GM10248 (cell line): ENCODE data around the gene TOMM20.

ENCODE experiments used
- CTCF ChIA-PET: fragments of 300-600 bp; sonication (Branson Sonifier 250); formaldehyde crosslinking; extraction: SDS; loops from one replicate; lab custom pipeline; 2021; ENCODE audit warnings: antibody characterized with exemption; lab: Yijun Ruan, JAX
- POLR2A ChIA-PET: fragments of 350-650 bp; sonication (Branson Sonifier 250); formaldehyde crosslinking; extraction: SDS; loops from one replicate; lab custom pipeline; 2020; ENCODE audit warnings: antibody characterized with exemption; lab: Yijun Ruan, JAX
- DNase-seq: peaks from one replicate; pipeline ENCODE4 v3.0.0; 2012; ENCODE audit errors: extremely low spot score
- TF ChIP-seq, protein P1 (sequence below): IDR thresholded peaks from 2 replicates; pipeline ENCODE4 v1.5.1; 2012; ENCODE audit warnings: mild to moderate bottlenecking, low read depth; ENCODE audit errors: extremely low read depth, missing control alignments, control extremely low read depth

The TOMM20 gene

DNA sequence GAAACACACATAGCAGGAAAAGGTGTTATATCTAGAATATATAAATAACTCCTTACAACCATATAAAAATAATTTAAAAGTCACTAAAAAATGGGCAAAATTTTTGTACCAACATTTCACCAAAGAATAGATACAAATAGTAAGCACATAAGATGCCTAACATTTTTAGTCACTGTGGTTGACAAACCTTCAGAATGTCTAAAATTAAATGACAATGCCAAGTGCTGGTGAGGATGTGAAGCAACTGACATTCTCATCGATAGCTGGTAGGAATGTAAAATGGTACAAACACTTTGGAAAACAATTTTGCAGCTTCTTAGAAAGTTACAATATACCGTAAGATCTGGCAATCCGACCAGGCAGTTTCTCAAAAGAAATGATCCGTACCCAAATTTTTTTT lies 14.4 kb upstream of the TOMM20 start:
- POLR2A ChIA-PET, result interaction anchor here (0.6 to 0.8 kb wide), 2 partner anchors 16 to 228 kb away, joined by 3 to 7 read pairs; no protein-coding TSS in a partner anchor
- TF ChIP-seq, protein P1, sequence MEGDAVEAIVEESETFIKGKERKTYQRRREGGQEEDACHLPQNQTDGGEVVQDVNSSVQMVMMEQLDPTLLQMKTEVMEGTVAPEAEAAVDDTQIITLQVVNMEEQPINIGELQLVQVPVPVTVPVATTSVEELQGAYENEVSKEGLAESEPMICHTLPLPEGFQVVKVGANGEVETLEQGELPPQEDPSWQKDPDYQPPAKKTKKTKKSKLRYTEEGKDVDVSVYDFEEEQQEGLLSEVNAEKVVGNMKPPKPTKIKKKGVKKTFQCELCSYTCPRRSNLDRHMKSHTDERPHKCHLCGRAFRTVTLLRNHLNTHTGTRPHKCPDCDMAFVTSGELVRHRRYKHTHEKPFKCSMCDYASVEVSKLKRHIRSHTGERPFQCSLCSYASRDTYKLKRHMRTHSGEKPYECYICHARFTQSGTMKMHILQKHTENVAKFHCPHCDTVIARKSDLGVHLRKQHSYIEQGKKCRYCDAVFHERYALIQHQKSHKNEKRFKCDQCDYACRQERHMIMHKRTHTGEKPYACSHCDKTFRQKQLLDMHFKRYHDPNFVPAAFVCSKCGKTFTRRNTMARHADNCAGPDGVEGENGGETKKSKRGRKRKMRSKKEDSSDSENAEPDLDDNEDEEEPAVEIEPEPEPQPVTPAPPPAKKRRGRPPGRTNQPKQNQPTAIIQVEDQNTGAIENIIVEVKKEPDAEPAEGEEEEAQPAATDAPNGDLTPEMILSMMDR, result no peak
- no peak for DNase-seq
- CTCF ChIA-PET, result interaction anchor here (1.0 to 1.2 kb wide), 2 partner anchors 11 to 30 kb away, joined by 3 to 4 read pairs; no protein-coding TSS in a partner anchor

DNA sequence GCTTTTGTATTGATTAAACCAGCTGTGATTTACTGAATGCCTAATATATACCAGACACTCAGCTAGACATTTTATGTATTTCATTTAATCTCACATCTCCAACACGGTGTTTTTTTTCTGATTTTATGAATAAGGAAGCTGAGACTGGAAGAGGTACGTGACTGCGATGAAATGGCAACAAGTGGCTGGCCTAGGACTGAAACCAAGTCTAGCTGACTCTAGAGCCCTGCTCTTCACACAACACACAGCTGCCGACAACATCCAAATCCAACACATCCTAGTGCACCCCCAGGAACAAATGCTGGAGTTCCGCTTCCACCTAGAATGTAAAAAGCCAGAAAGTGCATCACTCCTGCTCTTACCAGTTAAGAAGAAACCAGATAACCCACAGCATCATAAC lies 10.7 kb upstream of the TOMM20 start:
- TF ChIP-seq, protein P1, result no peak
- ChIA-PET CTCF (interaction anchor here (1.3 to 2.8 kb wide), 7 partner anchors 9 to 112 kb away, joined by 3 to 9 read pairs (median 4); partner anchors contain the start of gene TOMM20), POLR2A (no interaction called here)
- no peak for DNase-seq

DNA sequence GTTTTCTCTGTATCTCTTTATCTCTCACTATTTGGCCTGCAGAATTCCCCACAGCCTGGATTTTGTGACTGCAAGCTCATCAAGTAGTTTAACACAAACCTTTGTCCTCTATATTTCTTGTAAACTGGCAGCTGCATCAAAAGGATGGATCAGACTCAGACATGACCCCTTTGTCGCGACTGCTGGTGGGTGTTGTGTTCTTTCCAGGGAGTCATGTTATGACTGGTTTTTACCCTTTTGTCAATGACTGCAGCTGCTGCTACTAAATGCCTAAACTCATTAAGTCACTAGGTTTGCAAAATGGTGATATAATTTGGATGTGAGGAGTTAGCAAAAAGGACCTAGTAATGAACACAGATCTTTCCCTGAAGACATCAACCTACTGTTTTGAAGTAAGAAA lies 10.2 kb upstream of the TOMM20 start:
- ChIA-PET POLR2A (no interaction called here), CTCF (interaction anchor here (1.3 to 2.8 kb wide), 6 partner anchors 9 to 113 kb away, joined by 3 to 9 read pairs (median 4); partner anchors contain the start of gene TOMM20)
- DNase-seq, result no peak
- TF ChIP-seq, protein P1, result no peak

DNA sequence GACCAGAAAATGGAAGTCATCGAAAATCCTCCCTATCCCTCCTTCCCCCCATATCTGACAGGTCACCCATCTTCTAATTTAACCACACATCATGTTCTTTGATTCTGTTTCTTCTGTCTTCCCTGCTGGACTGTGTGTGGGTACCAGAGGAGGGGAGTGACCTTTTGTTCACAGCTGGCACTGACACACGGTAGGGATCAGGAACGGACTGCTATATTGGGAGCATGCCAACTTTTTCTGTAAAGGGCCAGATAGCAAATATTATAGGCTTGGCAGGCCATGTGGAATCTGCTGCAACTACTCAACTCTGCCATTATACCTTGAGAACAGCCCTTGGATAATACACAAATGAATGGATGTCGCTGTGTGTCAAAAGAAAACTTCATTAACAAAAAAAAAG lies 7.5 kb upstream of the TOMM20 start:
- DNase-seq, result no peak
- TF ChIP-seq, protein P1, result no peak
- POLR2A ChIA-PET, result no interaction called here
- CTCF ChIA-PET, result no interaction called here

DNA sequence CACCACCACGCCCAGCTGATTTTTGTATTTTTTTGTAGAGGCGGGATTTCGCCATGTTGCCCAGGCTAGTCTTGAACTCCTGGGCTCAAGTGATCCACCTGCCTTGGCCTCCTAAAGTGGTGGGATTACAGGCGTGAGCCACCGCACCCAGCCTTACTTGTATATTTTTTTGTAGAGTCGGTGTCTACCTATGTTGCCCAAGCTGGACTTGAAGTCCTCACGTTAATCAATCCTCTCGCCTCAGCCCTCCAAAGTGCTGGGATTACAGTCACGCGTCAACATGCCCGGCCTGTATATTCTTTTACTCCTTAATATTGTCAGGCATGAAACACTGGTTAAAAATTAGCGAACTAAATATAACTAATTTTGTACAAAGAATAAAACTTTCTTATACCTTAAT lies 5.5 kb upstream of the TOMM20 start:
- ChIA-PET CTCF (interaction anchor here (1.9 kb wide), 1 partner anchor 10 kb away, joined by 4 read pairs; no protein-coding TSS in a partner anchor), POLR2A (interaction anchor here (0.6 to 0.7 kb wide), 2 partner anchors 569 to 741 kb away, joined by 3 to 6 read pairs; no protein-coding TSS in a partner anchor)
- no peak for DNase-seq
- TF ChIP-seq, protein P1, result no peak

DNA sequence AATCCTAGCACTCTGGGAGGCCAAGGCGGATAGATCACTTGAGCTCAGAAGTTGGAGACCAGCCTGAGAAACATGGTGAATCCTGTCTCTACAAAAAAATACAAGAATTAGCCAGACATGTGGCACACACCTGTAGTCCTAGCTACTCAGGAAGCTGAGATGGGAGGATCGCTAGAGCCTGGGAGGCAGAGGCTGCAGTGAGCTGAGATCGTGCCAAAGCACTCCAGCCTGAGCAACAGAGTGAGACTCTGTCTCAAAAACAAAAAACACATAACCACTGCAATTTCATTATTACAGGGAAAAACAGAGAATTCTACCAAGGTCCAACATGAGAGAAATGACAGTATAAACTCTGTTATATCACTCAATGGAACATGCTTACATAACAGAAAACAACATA lies 4.4 kb upstream of the TOMM20 start:
- CTCF ChIA-PET, result interaction anchor here (1.0 to 2.2 kb wide), 8 partner anchors 10 to 634 kb away, joined by 3 to 9 read pairs (median 4); no protein-coding TSS in a partner anchor
- TF ChIP-seq, protein P1, result no peak
- DNase-seq, result no peak
- POLR2A ChIA-PET, result no interaction called here
